K562 treated with DMSO at 1 percent for 12 hours (cell line): Measurements from ENCODE around the gene CIAO1. TPM values are rescaled to one million over a fixed set of nuclear protein-coding genes. Genes with fewer than 3 reads are reported as not detected.

ENCODE experiments used
- total RNA-seq: library from RNA; unstranded; fragments of 300-600 nt; gene quantifications from 2 replicates; pipeline ENCODE4 v1.2.3, GENCODE V29; 2022; ENCODE audit not compliant: insufficient read depth

Gene CIAO1
- total RNA-seq = 62.3 and 104 TPM in 2 replicates

GRCh38 chr2:96265840-96266679, at the start of gene CIAO1, which contains the start of gene TMEM127:
Gene CIAO1 (plus strand): TSS chr2:96266225. CDS start chr2:96266351, 126 bp downstream.
Gene TMEM127 (minus strand): TSS chr2:96265997. CDS start chr2:96265381, 616 bp downstream.

GRCh38 chr2:96305091-96305978, 39.3 kb downstream of the CIAO1 start, which contains the start of gene SNRNP200:
Gene SNRNP200 (minus strand): TSS chr2:96305546. CDS start chr2:96305437, 109 bp downstream.

Other genes starting within 250 kb of the CIAO1 start
- gene GPAT2, start 231.3 kb upstream of the CIAO1 start, total RNA-seq = 0.50 and 1.2 TPM in 2 replicates
- gene ADRA2B, start 149.7 kb upstream of the CIAO1 start, total RNA-seq = not detected in 2 replicates
- gene ASTL, start 127.7 kb upstream of the CIAO1 start, total RNA-seq = not detected in 2 replicates
- gene DUSP2, start 120.8 kb upstream of the CIAO1 start, total RNA-seq = 0.52 TPM in 1 of 2 replicates, not detected in the other
- 50.2 and 102 TPM in 2 replicates for gene STARD7, start 57.4 kb upstream of the CIAO1 start, total RNA-seq
- gene TMEM127, start 228 bp upstream of the CIAO1 start, total RNA-seq = 14.7 and 33.1 TPM in 2 replicates
- gene SNRNP200, start 39.3 kb downstream of the CIAO1 start, total RNA-seq = 112 and 218 TPM in 2 replicates
- 2.5 and 3.7 TPM in 2 replicates for gene ITPRIPL1, start 59.1 kb downstream of the CIAO1 start, total RNA-seq
- 50.6 and 69.9 TPM in 2 replicates for gene NCAPH, start 69.5 kb downstream of the CIAO1 start, total RNA-seq
- gene NEURL3, start 239.1 kb downstream of the CIAO1 start, total RNA-seq = not detected in 2 replicates